Aorta (tissue), 5 donors: ENCODE results near the gene SLC9A7. TPM values are rescaled to one million over a fixed set of nuclear protein-coding genes. Genes with fewer than 3 reads are reported as not detected.

ENCODE experiments used
- ATAC-seq: fragments of 200-7000 bp; cut with Tn5 transposase; one replicate; pipeline ENCODE4 v1.9.1; 2022; ENCODE audit warnings: moderate library complexity; ENCODE audit not compliant: low FRiP score
- DNase-seq, 2 donors: peaks; one replicate each; pipeline ENCODE4 v3.0.0-alpha.2; 2020
- H3K27ac ChIP-seq, 2 donors: one replicate each; pipeline ENCODE4 v1.5.1; 2013; ENCODE audit warnings: low read length in 2 of 2, mild to moderate bottlenecking in 2 of 2, moderate library complexity in 2 of 2, control low read depth in 1 of 2, inconsistent platforms in 1 of 2, low read depth in 1 of 2
- H3K27me3 ChIP-seq, 2 donors: one replicate each; pipeline ENCODE4 v1.6.1; 2013; ENCODE audit warnings: control low read depth in 1 of 2, low read length in 1 of 2, mild to moderate bottlenecking in 1 of 2, moderate library complexity in 1 of 2; ENCODE audit not compliant: insufficient read depth in 2 of 2, control insufficient read depth in 1 of 2
- H3K36me3 ChIP-seq, 2 donors: one replicate each; pipeline ENCODE4 v1.6.1; 2013; ENCODE audit warnings: control low read depth in 1 of 2, low read length in 1 of 2, mild to moderate bottlenecking in 1 of 2; ENCODE audit not compliant: insufficient read depth in 2 of 2, control insufficient read depth in 1 of 2
- H3K4me1 ChIP-seq, 2 donors: one replicate each; pipeline ENCODE4 v1.6.1; 2013; ENCODE audit warnings: low read length in 2 of 2, control low read depth in 1 of 2, mild to moderate bottlenecking in 1 of 2, moderate library complexity in 1 of 2; ENCODE audit not compliant: insufficient read depth in 2 of 2, control insufficient read depth in 1 of 2
- H3K4me3 ChIP-seq, 2 donors: one replicate each; pipeline ENCODE4 v1.5.1; 2013; ENCODE audit warnings: low read length in 2 of 2, control low read depth in 1 of 2, mild to moderate bottlenecking in 1 of 2
- H3K9me3 ChIP-seq: one replicate; pipeline ENCODE4 v1.6.1; 2013; ENCODE audit warnings: mild to moderate bottlenecking, low read length; ENCODE audit not compliant: control insufficient read depth
- WGBS, 2 donors: extraction: QIAGEN DNeasy Blood & Tissue Kit; methylation state at CpG; one replicate each; pipeline ENCODE4 v1.1.7; 2013; 5-methylcytosine and 5-hydroxymethylcytosine counted together
- intact Hi-C, 2 donors: fragments of 100-400 bp; cut with DNase I; formaldehyde crosslinking; loops; one replicate each; pipeline versions ENCODE4 v1.14.2 to v1.15.0; 2022
- polyA plus RNA-seq, 2 donors: library from polyadenylated mRNA; stranded (reverse); fragments of 200-250 nt; gene quantifications; one replicate each; pipeline ENCODE4 v1.2.3, GENCODE V29; 2013
- total RNA-seq, 2 donors: library from RNA; stranded (reverse); fragmentation: NEBNext Ultra II Directional; extraction: Animal tissue kit (Norgen Biotek cat#: 25700); gene quantifications; one replicate each; pipeline ENCODE4 v1.2.1, GENCODE V29; 2021
- donor health status: healthy with polysubstance abuse.
- donor health status: Bipolar disorder and iron deficiency.
- donor health status: DM: no; HTN: no; CAD: no.
- donor health status: DM: no; HTN: no; CAD: no.
- donor health status: DM: yes; HTN: yes; CAD: no.

The SLC9A7 gene
- total and polyA plus RNA-seq, 4 donors = 0.33 to 3.0 (median 1.4) TPM

- Histone ChIP-seq H3K27ac (no peak overlapping the region), H3K27me3 (no peaks in the 10 kb centered on the region)
- no peak for ATAC-seq
These were observed 42.1 kb downstream of the SLC9A7 start for GRCh38 chrX:46716796-46717195.

GRCh38 chrX:46715997-46716396 is 42.9 kb downstream of the SLC9A7 start:
- Histone ChIP-seq H3K36me3 (no peaks in the 10 kb centered on the region), H3K4me3 (no peak overlapping the region), H3K9me3 (no peaks in the 10 kb centered on the region), H3K27ac (no peak overlapping the region), H3K4me1 (no peaks in the 10 kb centered on the region), H3K27me3 (no peaks in the 10 kb centered on the region)
- DNase-seq = no peak
- 76 to 93% methylated on average over 1 of the region's 1 CpG for WGBS, 2 donors
- ATAC-seq = no peak
- intact Hi-C loops = no loop called here

More at GRCh38 chrX:46716796-46717195, 42.1 kb downstream of the SLC9A7 start:
- Histone ChIP-seq H3K36me3 (no peaks in the 10 kb centered on the region), H3K4me3 (no peak overlapping the region), H3K9me3 (no peaks in the 10 kb centered on the region), H3K4me1 (no peaks in the 10 kb centered on the region)
- intact Hi-C loops = no loop called here
- DNase-seq = no peak
- WGBS, 2 donors = 71 to 88% methylated on average over 3 of the region's 3 CpGs

GRCh38 chrX:46715530-46715929 is 43.4 kb downstream of the SLC9A7 start:
- no peaks in the 10 kb centered on the region for H3K9me3 ChIP-seq
- H3K4me3 ChIP-seq = no peak overlapping the region
- H3K27ac ChIP-seq = no peak overlapping the region
- no peaks in the 10 kb centered on the region for H3K27me3 ChIP-seq
- H3K4me1 ChIP-seq = no peaks in the 10 kb centered on the region
- ATAC-seq = no peak
- 73 to 94% methylated on average over 5 of the region's 5 CpGs for WGBS, 2 donors
- no peak for DNase-seq
- intact Hi-C loops = no loop called here
- no peaks in the 10 kb centered on the region for H3K36me3 ChIP-seq

- Histone ChIP-seq H3K9me3 (no peaks in the 10 kb centered on the region), H3K27me3 (no peaks in the 10 kb centered on the region), H3K36me3 (no peaks in the 10 kb centered on the region), H3K4me3 (no peak overlapping the region), H3K4me1 (no peaks in the 10 kb centered on the region), H3K27ac (no peak overlapping the region)
- ATAC-seq = no peak
- no peak for DNase-seq
- 61 to 66% methylated on average over 5 of the region's 5 CpGs for WGBS, 2 donors
- intact Hi-C loops = no loop called here
These were observed 45.0 kb downstream of the SLC9A7 start for GRCh38 chrX:46713672-46714490.

- Histone ChIP-seq H3K4me3 (no peak overlapping the region), H3K9me3 (no peaks in the 10 kb centered on the region), H3K27me3 (no peaks in the 10 kb centered on the region), H3K36me3 (no peaks in the 10 kb centered on the region), H3K4me1 (no peaks in the 10 kb centered on the region), H3K27ac (no peak overlapping the region)
- intact Hi-C loops = no loop called here
- DNase-seq (no peak), ATAC-seq (no peak)
- WGBS, 2 donors = 36 to 83% methylated on average over 1 of the region's 1 CpG
These were observed 46.2 kb downstream of the SLC9A7 start for GRCh38 chrX:46712764-46713163.

GRCh38 chrX:46710927-46711623 is 47.8 kb downstream of the SLC9A7 start:
- H3K4me1 ChIP-seq = no peaks in the 10 kb centered on the region
- 62 to 81% methylated on average over 8 of the region's 8 CpGs for WGBS, 2 donors
- H3K9me3 ChIP-seq = no peaks in the 10 kb centered on the region
- intact Hi-C loops = no loop called here
- DNase-seq (no peak), ATAC-seq (no peak)
- H3K36me3 ChIP-seq = no peaks in the 10 kb centered on the region
- no peaks in the 10 kb centered on the region for H3K27me3 ChIP-seq
- no peak overlapping the region for H3K4me3 ChIP-seq
- H3K27ac ChIP-seq = no peak overlapping the region

- no peak for DNase-seq
- WGBS, 2 donors = 38 to 43% methylated on average over 1 of the region's 1 CpG
- Histone ChIP-seq H3K27me3 (no peaks in the 10 kb centered on the region), H3K27ac (no peak overlapping the region), H3K4me1 (no peaks in the 10 kb centered on the region), H3K4me3 (no peak overlapping the region), H3K36me3 (no peaks in the 10 kb centered on the region), H3K9me3 (no peaks in the 10 kb centered on the region)
- ATAC-seq = no peak
- intact Hi-C loops = no loop called here
These were observed 48.5 kb downstream of the SLC9A7 start for GRCh38 chrX:46710425-46710824.

GRCh38 chrX:46707274-46707965 is 51.5 kb downstream of the SLC9A7 start:
- Histone ChIP-seq H3K4me1 (no peaks in the 10 kb centered on the region), H3K9me3 (no peaks in the 10 kb centered on the region), H3K27ac (no peak overlapping the region), H3K4me3 (no peak overlapping the region), H3K36me3 (no peaks in the 10 kb centered on the region), H3K27me3 (no peaks in the 10 kb centered on the region)
- intact Hi-C loops = no loop called here
- DNase-seq (no peak), ATAC-seq (no peak)
- 88 to 91% methylated on average over 9 of the region's 9 CpGs for WGBS, 2 donors
